GM12873 (cell line): ENCODE results near the gene MYO7A.

ENCODE experiments used
- CTCF ChIP-seq: IDR thresholded peaks from 2 replicates; pipeline ENCODE4 v1.5.1; 2012; ENCODE audit warnings: low read depth, mild to moderate bottlenecking, moderate library complexity, low read length, control low read depth; ENCODE audit not compliant: insufficient read depth; ENCODE audit errors: missing control alignments

The MYO7A gene

GRCh38 chr11:77174559-77174958 is 46.5 kb downstream of the MYO7A start:
- no peak for TF ChIP-seq CTCF

GRCh38 chr11:77175021-77175842 is 47.2 kb downstream of the MYO7A start:
- TF ChIP-seq CTCF, result no peak

- TF ChIP-seq CTCF, result no peak
Measured at GRCh38 chr11:77175869-77176539, 48.0 kb downstream of the MYO7A start.

- TF ChIP-seq CTCF, result no peak
Measured at GRCh38 chr11:77176996-77177395, 49.0 kb downstream of the MYO7A start.

- TF ChIP-seq CTCF, result no peak
Measured at GRCh38 chr11:77178150-77178549, 50.1 kb downstream of the MYO7A start.

- TF ChIP-seq CTCF, result no peak
Measured at GRCh38 chr11:77179048-77179447, 51.0 kb downstream of the MYO7A start.

- TF ChIP-seq CTCF, result no peak
Measured at GRCh38 chr11:77179681-77180080, 51.6 kb downstream of the MYO7A start.
